ENCODE measurements around the gene AK5.
"Not testable (repeated sequence)": the region's sequence is repeated elsewhere in the genome, so short reads cannot be mapped to it uniquely, and the experiment has no call there.

The AK5 gene

GRCh38 chr1:77399250-77400086, 117.6 kb downstream of the AK5 start:
- peak; percentile 95 for DNase-seq (ENCODE audit: low spot score)

- no peak for DNase-seq (ENCODE audit: low spot score)
Measured at GRCh38 chr1:77400781-77401180, 119.0 kb downstream of the AK5 start.

GRCh38 chr1:77401384-77401783, 119.6 kb downstream of the AK5 start:
- no peak for DNase-seq (ENCODE audit: low spot score)

GRCh38 chr1:77405186-77405585, 123.4 kb downstream of the AK5 start:
- DNase-seq (ENCODE audit: low spot score): no peak

GRCh38 chr1:77406661-77407060, 124.8 kb downstream of the AK5 start:
- DNase-seq (ENCODE audit: low spot score): no peak

- no peak for DNase-seq (ENCODE audit: low spot score)
Measured at GRCh38 chr1:77407738-77408375, 126.0 kb downstream of the AK5 start.

- not testable (repeated sequence) for DNase-seq (ENCODE audit: low spot score)
Measured at GRCh38 chr1:77408933-77409332, 127.1 kb downstream of the AK5 start.

- DNase-seq (ENCODE audit: low spot score): no peak
Measured at GRCh38 chr1:77412069-77412819, 130.4 kb downstream of the AK5 start.

- no peak for DNase-seq (ENCODE audit: low spot score)
Measured at GRCh38 chr1:77412820-77413530, 131.2 kb downstream of the AK5 start.

GRCh38 chr1:77413541-77414335, 131.9 kb downstream of the AK5 start:
- no peak for DNase-seq (ENCODE audit: low spot score)

GRCh38 chr1:77415579-77415978, 133.8 kb downstream of the AK5 start:
- no peak for DNase-seq (ENCODE audit: low spot score)

- DNase-seq (ENCODE audit: low spot score): no peak
Measured at GRCh38 chr1:77416692-77417450, 135.1 kb downstream of the AK5 start.

- DNase-seq (ENCODE audit: low spot score): not testable (repeated sequence)
Measured at GRCh38 chr1:77418055-77418454, 136.2 kb downstream of the AK5 start.

- DNase-seq (ENCODE audit: low spot score): no peak
Measured at GRCh38 chr1:77421504-77422233, 139.8 kb downstream of the AK5 start.

GRCh38 chr1:77424236-77424635, 142.4 kb downstream of the AK5 start:
- no peak for DNase-seq (ENCODE audit: low spot score)

GRCh38 chr1:77428068-77428467, 146.2 kb downstream of the AK5 start:
- no peak for DNase-seq (ENCODE audit: low spot score)

GRCh38 chr1:77430966-77431690, 149.3 kb downstream of the AK5 start:
- DNase-seq (ENCODE audit: low spot score): no peak

- DNase-seq (ENCODE audit: low spot score): no peak
Measured at GRCh38 chr1:77433934-77434333, 152.1 kb downstream of the AK5 start.

GRCh38 chr1:77434967-77435366, 153.1 kb downstream of the AK5 start:
- DNase-seq (ENCODE audit: low spot score): no peak

Measured in globus pallidus (tissue), 1 donor.